Measurements from ENCODE around the gene SMAGP. TPM values are rescaled to one million over a fixed set of nuclear protein-coding genes. Genes with fewer than 3 reads are reported as not detected.

The SMAGP gene
- total RNA-seq, 1 donor from 2014 or later: 96.2 TPM

Other genes starting within 250 kb of the SMAGP start
- gene SLC11A2, start 244.0 kb downstream of the SMAGP start, total RNA-seq: 31.6 TPM
- gene LETMD1, start 222.1 kb downstream of the SMAGP start, total RNA-seq: 32.8 TPM
- gene CSRNP2, start 186.8 kb downstream of the SMAGP start, total RNA-seq: 12.2 TPM
- 19.0 TPM for gene TFCP2, start 97.3 kb downstream of the SMAGP start, total RNA-seq
- 2.9 TPM for gene POU6F1, start 52.4 kb downstream of the SMAGP start, total RNA-seq
- gene DAZAP2, start 31.6 kb downstream of the SMAGP start, total RNA-seq: 109 TPM
- gene BIN2, start 53.8 kb upstream of the SMAGP start, total RNA-seq: 1.5 TPM
- gene CELA1, start 76.3 kb upstream of the SMAGP start, total RNA-seq: not detected
- 13.4 TPM for gene GALNT6, start 121.0 kb upstream of the SMAGP start, total RNA-seq
- 0.20 TPM for gene SLC4A8, start 154.4 kb upstream of the SMAGP start, total RNA-seq

All from esophagus mucosa (tissue), 1 donor.